A549 treated with Hydrocortisone at 1 μM for 4 hours (cell line): ENCODE measurements around the gene DYNAP. TPM values are rescaled to one million over a fixed set of nuclear protein-coding genes. Genes with fewer than 3 reads are reported as not detected.

Source experiments
- total RNA-seq: library from RNA; stranded (reverse); fragments of 200-300 nt; extraction: Qiagen RNA extraction; gene quantifications from 5 replicates; pipeline ENCODE4 v1.2.3, GENCODE V29; 2022

DYNAP gene, protein sequence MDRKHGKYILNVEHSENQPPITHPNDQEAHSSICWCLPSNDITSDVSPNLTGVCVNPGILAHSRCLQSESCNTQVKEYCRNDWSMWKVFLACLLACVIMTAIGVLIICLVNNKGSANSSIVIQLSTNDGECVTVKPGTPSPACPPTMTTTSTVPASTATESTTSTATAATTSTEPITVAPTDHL
- total RNA-seq = not detected in 5 replicates

DNA sequence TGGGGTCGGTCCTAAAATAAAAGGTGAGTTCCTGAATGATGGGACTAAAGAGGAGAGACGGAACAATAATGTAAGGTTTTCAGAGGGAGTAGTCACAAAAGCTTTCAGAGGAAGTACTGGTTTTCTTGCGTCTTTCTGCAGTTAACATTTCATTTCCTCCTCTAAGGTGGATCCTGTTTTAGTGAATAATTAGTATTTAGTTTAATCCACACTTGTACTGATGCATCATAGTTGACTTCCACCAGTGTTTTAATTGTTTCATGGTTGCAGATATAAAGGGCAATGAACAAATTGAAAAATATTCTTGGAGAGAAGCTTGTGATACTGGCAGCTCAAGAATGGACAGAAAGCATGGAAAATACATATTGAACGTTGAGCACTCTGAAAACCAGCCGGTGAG, at the start of gene DYNAP:
Gene DYNAP, plus strand, starts transcription at position 301 of the 400 bp plus-strand sequence. Its CDS starts 38 bp downstream, at position 339.

Other genes with a start within 250 kb of the DYNAP start
- 0.20 TPM in 1 of 5 replicates, not detected in the others for gene STARD6, start 233.4 kb upstream of the DYNAP start, total RNA-seq
- 2.1 to 3.3 TPM (median 2.6 TPM) in 5 replicates for gene C18orf54, start 233.3 kb upstream of the DYNAP start, total RNA-seq
- 10.7 to 18.2 TPM (median 11.1 TPM) in 5 replicates for gene RAB27B, start 237.2 kb downstream of the DYNAP start, total RNA-seq